ENCODE measurements around the gene HBG1.

DNA sequence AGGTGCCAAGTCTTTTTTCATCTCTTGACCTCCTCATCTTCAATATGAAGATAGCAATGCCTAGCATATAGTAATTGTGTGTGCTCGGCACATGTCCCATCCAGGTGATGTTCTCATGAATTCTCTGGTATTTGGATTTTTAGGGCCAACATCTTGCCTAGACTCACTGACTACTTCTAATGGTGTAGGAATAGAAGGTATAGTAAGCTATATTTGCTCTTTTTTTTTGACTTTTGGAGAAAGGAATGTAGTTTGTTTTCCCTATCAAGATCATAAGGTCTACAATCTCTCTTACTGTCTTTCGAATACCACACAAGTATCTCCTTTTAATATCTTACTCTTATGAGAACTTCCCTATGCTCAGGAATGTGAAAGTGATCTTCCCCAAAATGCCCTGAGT lies 18.5 kb downstream of the HBG1 start:
- TF ChIP-seq ZNF48 (tag by site-specific recombination; IDR thresholded peaks at IDR 0.05) (no peak), ZNF521 (tag by site-specific recombination; IDR thresholded peaks at IDR 0.05) (no peak), ZBTB21 (tag by site-specific recombination; IDR thresholded peaks at IDR 0.05) (no peak), ZNF76 (tag by site-specific recombination; IDR thresholded peaks at IDR 0.05; ENCODE audit: borderline replicate concordance, low read depth) (no peak), ZNF561 (tag by site-specific recombination; IDR thresholded peaks at IDR 0.05; ENCODE audit: borderline replicate concordance) (no peak), ZBTB1 (tag by site-specific recombination; IDR thresholded peaks at IDR 0.05) (no peak), YY1 (tag by site-specific recombination; IDR thresholded peaks at IDR 0.05) (no peak), ZNF544 (tag by site-specific recombination; IDR thresholded peaks at IDR 0.05) (no peak), SP7 (tag by site-specific recombination; IDR thresholded peaks at IDR 0.05) (no peak)
- TF ChIP-seq, protein P1, sequence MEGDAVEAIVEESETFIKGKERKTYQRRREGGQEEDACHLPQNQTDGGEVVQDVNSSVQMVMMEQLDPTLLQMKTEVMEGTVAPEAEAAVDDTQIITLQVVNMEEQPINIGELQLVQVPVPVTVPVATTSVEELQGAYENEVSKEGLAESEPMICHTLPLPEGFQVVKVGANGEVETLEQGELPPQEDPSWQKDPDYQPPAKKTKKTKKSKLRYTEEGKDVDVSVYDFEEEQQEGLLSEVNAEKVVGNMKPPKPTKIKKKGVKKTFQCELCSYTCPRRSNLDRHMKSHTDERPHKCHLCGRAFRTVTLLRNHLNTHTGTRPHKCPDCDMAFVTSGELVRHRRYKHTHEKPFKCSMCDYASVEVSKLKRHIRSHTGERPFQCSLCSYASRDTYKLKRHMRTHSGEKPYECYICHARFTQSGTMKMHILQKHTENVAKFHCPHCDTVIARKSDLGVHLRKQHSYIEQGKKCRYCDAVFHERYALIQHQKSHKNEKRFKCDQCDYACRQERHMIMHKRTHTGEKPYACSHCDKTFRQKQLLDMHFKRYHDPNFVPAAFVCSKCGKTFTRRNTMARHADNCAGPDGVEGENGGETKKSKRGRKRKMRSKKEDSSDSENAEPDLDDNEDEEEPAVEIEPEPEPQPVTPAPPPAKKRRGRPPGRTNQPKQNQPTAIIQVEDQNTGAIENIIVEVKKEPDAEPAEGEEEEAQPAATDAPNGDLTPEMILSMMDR (tag by site-specific recombination; IDR thresholded peaks at IDR 0.05): no peak
- TF ChIP-seq, protein P2, sequence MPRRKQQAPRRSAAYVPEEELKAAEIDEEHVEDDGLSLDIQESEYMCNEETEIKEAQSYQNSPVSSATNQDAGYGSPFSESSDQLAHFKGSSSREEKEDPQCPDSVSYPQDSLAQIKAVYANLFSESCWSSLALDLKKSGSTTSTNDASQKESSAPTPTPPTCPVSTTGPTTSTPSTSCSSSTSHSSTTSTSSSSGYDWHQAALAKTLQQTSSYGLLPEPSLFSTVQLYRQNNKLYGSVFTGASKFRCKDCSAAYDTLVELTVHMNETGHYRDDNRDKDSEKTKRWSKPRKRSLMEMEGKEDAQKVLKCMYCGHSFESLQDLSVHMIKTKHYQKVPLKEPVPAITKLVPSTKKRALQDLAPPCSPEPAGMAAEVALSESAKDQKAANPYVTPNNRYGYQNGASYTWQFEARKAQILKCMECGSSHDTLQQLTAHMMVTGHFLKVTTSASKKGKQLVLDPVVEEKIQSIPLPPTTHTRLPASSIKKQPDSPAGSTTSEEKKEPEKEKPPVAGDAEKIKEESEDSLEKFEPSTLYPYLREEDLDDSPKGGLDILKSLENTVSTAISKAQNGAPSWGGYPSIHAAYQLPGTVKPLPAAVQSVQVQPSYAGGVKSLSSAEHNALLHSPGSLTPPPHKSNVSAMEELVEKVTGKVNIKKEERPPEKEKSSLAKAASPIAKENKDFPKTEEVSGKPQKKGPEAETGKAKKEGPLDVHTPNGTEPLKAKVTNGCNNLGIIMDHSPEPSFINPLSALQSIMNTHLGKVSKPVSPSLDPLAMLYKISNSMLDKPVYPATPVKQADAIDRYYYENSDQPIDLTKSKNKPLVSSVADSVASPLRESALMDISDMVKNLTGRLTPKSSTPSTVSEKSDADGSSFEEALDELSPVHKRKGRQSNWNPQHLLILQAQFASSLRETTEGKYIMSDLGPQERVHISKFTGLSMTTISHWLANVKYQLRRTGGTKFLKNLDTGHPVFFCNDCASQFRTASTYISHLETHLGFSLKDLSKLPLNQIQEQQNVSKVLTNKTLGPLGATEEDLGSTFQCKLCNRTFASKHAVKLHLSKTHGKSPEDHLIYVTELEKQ (tag by site-specific recombination; IDR thresholded peaks at IDR 0.05; ENCODE audit: borderline replicate concordance): no peak
- TF ChIP-seq, protein P3, sequence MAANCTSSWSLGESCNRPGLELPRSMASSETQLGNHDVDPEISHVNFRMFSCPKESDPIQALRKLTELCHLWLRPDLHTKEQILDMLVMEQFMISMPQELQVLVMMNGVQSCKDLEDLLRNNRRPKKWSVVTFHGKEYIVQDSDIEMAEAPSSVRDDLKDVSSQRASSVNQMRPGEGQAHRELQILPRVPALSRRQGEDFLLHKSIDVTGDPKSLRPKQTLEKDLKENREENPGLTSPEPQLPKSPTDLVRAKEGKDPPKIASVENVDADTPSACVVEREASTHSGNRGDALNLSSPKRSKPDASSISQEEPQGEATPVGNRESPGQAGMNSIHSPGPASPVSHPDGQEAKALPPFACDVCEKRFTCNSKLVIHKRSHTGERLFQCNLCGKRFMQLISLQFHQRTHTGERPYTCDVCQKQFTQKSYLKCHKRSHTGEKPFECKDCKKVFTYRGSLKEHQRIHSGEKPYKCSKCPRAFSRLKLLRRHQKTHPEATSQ (tag by site-specific recombination; IDR thresholded peaks at IDR 0.05): no peak
